GM12873 (cell line): ENCODE results near the gene C19orf38.

Source experiments
- CTCF ChIP-seq: IDR thresholded peaks from 2 replicates; pipeline ENCODE4 v1.5.1; 2012; ENCODE audit warnings: low read depth, mild to moderate bottlenecking, moderate library complexity, low read length, control low read depth; ENCODE audit not compliant: insufficient read depth; ENCODE audit errors: missing control alignments

C19orf38 gene

GRCh38 chr19:10913716-10914340, 65.6 kb downstream of the C19orf38 start:
- TF ChIP-seq CTCF, result no peak

- no peak for TF ChIP-seq CTCF
Measured at GRCh38 chr19:10915130-10916091, 67.2 kb downstream of the C19orf38 start.

- TF ChIP-seq CTCF, result no peak
Measured at GRCh38 chr19:10916602-10917001, 68.4 kb downstream of the C19orf38 start.

GRCh38 chr19:10918359-10918758, 70.1 kb downstream of the C19orf38 start:
- no peak for TF ChIP-seq CTCF
